Fibroblast of lung (primary cell): ENCODE data around the gene DPYD.

Experiments
- EZH2 ChIP-seq: IDR thresholded peaks from 2 replicates; pipeline ENCODE4 v1.5.1; 2012; ENCODE audit warnings: low read length, control low read depth, mild to moderate bottlenecking; ENCODE audit errors: missing control alignments
- TF ChIP-seq, protein P1 (sequence below), 2 donors: IDR thresholded peaks in 1 of 2; conservative IDR thresholded peaks in 1 of 2; 1 replicate in 1 of 2; 2 replicates in 1 of 2; pipeline ENCODE4 v1.5.1; 2011 to 2012; ENCODE audit warnings: low read length in 2 of 2, control low read depth in 1 of 2, inconsistent platforms in 1 of 2, low read depth in 1 of 2, mild to moderate bottlenecking in 1 of 2

DNA sequence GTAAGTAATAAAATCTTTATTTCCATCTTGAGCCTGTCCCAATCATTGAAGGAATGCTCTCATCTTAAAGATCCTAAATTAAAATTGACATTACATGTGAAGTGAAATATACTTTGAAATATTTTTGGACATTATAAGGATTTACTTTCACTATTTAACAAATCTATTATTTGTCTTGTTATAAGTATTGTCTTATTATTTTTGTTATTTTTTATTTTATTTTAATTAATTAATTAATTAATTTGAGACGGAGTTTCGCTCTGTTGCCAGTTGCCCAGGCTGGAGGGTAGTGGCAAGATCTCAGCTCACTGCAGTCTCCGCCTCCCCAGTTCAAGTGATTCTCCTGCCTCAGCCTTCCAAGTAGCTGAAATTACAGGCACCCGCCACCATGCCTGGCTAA is 343.2 kb downstream of the DPYD start:
- TF ChIP-seq, protein P1, sequence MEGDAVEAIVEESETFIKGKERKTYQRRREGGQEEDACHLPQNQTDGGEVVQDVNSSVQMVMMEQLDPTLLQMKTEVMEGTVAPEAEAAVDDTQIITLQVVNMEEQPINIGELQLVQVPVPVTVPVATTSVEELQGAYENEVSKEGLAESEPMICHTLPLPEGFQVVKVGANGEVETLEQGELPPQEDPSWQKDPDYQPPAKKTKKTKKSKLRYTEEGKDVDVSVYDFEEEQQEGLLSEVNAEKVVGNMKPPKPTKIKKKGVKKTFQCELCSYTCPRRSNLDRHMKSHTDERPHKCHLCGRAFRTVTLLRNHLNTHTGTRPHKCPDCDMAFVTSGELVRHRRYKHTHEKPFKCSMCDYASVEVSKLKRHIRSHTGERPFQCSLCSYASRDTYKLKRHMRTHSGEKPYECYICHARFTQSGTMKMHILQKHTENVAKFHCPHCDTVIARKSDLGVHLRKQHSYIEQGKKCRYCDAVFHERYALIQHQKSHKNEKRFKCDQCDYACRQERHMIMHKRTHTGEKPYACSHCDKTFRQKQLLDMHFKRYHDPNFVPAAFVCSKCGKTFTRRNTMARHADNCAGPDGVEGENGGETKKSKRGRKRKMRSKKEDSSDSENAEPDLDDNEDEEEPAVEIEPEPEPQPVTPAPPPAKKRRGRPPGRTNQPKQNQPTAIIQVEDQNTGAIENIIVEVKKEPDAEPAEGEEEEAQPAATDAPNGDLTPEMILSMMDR (conservative IDR thresholded peaks at IDR 0.05 in 1 of 2, IDR thresholded peaks at IDR 0.05 in 1 of 2; ENCODE audit: low read depth in 1 of 2, low read length in 2 of 2), result no peak
- TF ChIP-seq EZH2, result no peak
